NCI-H1105 treated with DMSO at 0.1 percent for 48 hours (cell line): ENCODE results near the gene SMR3B.

Experiments
- DNase-seq: peaks from one replicate; lab custom pipeline; 2025; lab: John Stamatoyannopoulos, UW

The SMR3B gene

DNA sequence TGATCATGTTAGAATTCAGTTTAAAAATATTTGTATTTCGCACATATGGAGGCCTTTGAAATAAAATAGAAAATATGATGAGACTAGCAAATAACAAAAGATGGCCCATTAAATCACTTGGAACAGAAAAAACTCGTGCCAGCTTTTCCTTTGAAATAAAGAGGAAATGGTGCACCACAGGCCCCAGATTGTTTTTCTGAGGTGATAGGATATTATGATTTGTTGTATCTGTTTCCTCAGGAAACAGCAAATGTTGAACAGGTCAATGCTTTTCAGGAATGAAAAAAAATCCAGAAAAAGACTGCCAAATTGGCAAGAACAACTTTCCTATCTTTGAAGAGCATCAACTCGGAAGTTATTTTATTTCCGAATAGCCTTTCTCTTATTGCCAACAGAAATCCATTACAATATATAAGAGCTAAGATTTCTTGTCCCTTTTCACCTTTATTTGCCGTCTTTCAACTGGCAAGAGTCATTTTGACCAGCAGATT lies at the start of gene SMR3B:
Gene SMR3B, plus strand, starts transcription at position 441 of the 491 bp plus-strand sequence. CDS start 1,380 bp downstream, outside the sequence.
- DNase-seq: no peak

DNA sequence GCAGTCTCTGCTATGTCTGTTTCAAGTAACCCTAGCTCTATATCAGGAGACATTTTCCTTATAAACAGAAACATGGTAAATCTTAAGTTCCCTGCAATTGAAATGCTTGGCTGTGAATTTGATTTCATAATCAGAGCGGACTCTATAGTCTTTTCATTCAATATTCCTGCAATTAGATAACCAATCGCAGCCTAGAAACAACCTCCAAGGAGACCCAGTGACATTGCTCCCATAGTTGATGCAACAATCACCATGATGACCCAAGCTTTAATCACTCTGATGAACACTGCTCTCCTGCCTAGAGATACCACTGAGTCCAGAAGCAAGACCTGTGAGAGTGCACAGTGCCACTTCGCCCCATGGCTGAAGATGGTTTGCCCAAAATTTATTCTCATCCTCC lies 48.2 kb upstream of the SMR3B start, which contains the start of gene CABS1:
Gene CABS1, plus strand, starts transcription at position 301 of the 400 bp plus-strand sequence. Its CDS starts 59 bp downstream, at position 360.
- DNase-seq: no peak

DNA sequence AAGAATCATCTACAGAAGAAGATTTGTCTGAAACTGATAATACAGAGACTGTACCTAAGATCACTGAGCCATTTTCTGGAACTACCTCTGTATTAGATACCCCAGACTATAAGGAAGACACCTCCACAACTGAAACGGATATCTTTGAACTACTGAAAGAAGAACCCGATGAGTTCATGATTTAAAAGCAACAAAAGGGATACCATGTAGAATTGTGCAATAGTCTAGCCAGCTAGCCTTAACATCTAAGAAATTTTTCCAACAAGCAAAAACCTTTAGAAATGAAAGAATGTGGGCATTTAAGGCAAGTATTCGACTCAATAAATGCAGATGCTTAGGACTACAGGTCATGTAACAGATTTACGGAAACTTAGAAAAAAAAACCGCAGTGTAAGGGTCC lies 46.9 kb upstream of the SMR3B start:
- DNase-seq: no peak

DNA sequence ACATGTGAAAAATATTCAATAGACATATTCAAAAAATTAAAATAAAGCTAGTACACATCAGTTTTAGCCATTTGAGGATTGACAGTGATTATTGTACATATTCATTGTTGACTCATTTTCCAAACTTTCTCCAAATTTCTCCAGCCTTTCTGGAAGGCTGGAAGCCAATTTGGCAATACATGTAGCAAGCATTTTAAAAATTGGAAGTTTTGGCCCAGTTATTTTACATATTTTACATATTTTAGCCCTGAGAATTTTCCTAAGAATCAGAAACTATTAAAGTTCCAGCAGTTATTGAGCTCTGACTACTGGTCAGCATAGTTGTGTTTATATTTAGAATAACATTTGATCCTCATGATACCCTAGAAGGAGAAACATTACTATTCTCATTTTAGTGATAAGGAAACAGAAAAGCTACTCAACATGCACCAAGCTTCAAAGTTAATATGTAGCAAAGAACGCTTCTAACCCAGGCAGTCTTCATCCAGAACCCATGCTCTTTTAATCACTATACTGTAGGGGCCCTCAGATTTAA lies 45.0 kb upstream of the SMR3B start:
- DNase-seq: no peak

DNA sequence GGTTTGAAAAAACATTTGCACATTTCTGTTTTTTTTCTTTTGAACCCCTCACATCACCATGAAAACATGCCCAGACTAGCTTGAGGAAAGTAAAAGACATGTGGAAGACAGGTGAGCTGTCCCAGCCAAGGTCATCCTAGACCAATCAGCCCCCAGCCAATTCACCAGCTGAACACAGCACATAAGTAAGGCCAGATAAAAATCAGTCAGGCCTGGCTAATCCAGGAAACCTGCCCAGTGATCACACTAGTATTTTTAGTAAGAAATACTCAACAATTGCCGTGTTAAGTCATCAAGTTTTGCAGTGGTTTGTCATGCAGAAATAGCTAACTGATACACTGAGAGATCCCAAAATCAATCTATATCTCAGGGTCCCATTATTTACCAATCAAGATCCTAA lies 26.7 kb upstream of the SMR3B start:
- no peak for DNase-seq

DNA sequence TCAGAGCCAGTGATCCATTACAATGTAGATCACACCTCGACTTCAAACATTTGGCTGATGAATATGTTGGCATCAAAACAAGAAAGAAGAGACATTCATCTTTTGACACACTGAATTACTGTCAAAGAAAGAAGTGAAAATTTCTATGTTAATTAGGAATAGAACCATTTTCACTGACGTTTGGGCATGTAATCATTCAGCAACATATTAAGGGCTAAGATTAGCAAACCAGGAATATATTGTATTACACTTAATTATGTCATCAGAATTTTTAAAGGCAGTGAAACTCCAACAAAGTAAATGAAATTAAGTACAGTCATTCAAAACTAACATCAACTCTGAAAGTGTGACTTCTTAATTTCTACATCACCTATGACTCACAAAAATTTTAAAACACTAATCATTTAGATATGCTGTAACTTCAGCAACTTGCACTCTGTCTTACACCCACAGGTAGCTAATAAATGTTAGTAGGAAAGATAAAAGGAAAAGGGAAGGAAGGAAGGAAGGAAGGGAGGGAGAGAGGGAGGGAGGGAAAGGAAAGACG lies 23.7 kb upstream of the SMR3B start:
- DNase-seq: no peak

DNA sequence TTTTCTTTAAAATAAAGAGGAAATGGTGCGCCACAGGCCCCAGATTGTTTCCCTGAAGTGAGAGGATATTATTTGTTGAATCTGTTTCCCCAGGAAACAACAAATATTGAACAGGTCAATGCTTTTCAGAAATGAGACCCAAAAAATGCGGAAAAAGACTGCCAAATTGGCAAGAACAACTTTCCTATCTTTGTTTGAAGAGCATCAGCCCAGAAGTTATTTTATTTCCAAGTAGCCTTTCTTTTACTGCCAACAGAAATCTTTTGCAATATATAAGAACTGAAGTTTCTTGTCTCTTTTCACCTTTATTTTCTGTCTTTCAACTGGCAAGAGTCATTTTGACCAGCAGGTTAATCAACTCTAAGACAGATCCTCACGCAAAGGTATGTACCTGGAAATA lies 22.5 kb upstream of the SMR3B start, which contains the start of gene SMR3A:
Gene SMR3A, plus strand, starts transcription at position 301 of the 400 bp plus-strand sequence. CDS start 1,356 bp downstream, outside the sequence.
- DNase-seq: no peak

DNA sequence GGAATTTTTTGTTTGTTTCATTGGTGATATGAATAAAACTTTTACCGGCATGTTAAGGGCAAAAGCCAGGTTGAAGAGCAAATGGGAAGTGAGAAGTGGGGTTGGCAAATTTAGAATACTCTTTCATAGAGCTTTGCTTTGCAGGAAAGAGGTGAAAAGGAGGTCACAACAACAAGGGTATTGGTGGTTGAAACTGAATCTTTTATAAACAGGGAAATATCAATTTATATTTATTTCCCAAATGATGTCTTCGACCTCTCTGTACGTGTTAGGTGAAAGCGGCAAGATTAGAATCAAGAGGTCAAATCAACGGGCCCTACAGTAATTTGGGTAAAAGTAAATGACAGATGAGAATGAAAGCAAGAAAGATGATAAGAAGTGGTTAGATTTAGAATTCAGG lies 18.9 kb upstream of the SMR3B start:
- no peak for DNase-seq

DNA sequence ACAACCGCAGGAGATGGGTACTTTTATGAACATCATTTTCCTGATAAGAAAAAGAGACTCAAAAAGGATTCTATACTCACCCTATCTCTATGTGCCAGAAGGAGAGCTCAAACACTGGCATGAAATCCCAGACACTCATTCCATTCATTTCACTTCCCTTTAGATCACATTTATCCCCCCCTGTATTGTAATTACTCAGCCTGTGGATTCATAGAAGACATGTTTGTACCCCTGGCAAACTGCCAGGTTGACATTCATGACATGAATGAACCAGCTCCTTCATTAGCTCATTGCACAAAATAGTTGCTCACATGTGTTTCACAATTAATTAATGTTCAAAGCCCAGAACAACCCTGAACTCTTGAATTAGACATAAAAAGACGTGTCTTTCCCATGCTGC lies 17.5 kb upstream of the SMR3B start:
- peak; percentile 67 for DNase-seq

DNA sequence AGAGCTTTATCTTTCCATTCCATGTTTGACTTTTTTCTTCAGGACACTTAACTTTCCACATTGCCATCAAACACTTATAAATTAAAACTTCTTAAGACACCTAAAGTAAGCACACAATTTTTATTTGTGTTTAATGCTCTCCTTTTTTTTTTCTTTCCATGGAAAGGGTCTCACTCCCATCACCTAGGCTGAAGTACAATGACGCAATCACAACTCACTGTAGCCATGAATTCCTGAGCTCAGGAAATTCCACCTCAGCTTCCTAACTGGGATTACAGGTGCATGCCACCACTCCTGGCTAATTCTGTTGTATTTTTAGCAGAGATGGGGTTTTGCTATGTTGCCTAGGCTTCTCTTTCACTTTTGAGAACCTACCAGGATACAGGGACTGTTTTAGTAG lies 15.1 kb upstream of the SMR3B start:
- no peak for DNase-seq

DNA sequence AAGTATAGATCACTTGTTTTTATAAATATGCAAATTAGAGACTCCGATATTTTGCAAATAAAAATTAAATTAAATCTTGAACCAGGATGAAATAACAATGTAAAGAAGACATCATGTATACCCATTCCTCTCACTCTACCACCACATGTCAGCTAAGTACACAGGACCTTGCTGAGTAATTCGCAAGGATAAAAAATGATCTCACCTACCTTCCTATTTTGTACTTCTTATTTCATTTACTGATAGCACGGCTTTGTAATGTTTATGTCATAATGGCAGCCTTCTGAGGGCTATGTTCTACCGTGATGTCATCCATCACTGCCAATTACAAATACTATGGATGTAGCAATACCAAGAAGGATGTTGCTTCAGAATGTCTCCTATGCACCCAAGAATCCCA lies 10.9 kb upstream of the SMR3B start:
- DNase-seq: no peak

DNA sequence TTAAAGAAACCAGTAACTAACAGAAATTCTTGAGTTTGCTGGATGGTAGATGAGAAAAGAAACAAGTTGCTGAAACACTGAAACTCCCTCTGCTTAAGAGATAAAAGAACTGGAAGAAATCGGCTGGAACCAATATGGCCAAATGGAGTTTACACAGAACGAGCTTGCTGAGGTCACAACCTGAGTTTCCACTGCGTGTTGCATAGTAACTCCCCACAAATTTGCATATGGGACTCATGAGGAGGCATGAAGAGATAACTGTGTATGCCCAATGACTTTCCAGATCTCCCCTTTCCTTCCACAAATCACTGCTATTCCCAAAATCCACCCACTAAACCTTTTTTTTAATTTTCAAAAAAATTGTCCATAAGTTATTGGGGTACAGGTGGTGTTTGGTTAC lies 10.2 kb upstream of the SMR3B start:
- no peak for DNase-seq

DNA sequence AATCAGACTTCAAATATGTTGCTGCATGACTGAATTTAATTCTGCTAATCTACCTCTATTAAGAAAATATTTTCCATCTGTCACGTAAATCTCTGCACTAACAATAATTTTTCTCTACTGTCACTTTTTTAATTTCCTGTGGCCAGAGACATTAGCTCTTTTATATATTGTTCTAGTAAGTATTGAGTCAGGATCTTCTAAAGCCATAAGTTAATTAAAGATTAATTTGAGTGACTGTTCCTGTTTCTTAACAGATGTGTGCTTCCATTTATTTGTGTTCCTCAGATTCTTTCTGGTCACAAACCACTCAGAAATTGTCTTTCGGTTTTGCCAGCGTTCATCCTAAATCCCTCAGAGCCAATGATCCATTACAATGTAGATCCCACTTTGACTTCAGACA lies 2.4 kb upstream of the SMR3B start:
- DNase-seq: no peak

DNA sequence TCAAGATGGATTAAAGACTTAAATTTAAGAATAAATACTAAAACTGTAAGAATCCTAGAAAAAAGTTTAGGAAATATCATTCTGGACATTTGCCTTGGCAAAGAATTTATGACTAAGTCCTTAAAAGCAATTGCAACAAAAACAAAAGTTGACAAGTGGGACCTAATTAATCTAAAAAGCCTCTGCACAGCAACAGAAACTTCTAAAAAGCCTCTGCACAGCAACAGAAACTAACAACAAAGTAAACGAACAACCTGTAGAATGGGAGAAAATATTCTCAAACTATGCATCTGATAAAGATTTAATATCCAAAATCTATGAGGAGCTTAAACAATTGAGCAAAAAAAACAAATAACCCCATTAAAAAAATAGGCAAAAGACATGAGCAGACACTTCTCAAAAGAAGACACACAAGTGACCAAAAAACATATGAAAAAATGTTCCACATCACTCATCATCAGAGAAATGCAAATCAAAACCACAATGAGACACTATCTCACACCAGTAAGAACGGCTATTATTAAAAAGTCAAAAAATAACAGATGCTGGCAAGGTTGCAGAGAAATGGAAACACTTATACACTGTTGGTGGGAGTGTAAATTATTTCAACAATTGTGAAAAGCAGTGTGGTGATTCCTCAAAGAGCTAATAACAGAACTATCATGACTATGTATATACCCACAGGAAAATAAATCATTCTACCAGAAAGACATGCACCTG lies 9.3 kb downstream of the SMR3B start:
- DNase-seq: no peak

DNA sequence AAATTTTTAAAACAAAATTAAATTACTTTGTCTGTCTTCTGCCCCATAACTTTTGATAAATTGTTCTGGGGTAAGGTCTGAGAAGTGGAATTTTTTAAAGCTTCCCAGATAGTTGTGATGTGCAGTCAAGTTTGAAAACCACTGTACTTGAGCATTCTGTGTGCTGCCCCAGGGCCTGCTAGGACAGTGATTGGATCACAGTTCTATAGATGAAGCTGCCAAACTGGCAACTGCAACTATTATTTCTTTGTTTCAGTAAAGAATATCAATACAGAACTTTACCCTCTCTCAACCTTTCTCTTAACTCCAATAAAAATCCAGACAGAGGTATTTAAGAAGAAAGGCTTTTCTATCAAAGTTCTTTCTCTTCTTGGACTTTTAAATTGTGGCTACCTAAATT lies 14.6 kb downstream of the SMR3B start, which contains the start of gene OPRPN:
Gene OPRPN, plus strand, starts transcription at position 361 of the 400 bp plus-strand sequence. CDS start 1,346 bp downstream, outside the sequence.
- DNase-seq: no peak

DNA sequence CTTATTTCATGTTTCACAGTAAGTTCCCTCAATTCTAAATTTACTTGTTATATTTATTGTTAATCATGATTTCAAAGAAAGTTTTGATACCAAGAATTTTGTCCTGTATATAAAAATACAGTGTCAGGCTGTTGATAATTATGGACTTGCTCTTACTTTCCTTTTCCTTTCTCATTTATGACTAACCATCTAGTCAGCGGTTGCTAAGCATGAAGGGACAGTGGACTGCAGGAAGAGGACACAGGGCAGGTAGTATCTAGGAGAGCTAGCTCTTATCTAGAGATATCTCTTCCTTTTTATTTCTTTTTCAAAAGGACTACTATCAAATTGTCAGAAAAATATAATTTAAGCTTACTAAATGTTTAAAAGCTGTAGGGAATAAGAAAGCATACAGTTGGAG lies 16.4 kb downstream of the SMR3B start:
- no peak for DNase-seq

DNA sequence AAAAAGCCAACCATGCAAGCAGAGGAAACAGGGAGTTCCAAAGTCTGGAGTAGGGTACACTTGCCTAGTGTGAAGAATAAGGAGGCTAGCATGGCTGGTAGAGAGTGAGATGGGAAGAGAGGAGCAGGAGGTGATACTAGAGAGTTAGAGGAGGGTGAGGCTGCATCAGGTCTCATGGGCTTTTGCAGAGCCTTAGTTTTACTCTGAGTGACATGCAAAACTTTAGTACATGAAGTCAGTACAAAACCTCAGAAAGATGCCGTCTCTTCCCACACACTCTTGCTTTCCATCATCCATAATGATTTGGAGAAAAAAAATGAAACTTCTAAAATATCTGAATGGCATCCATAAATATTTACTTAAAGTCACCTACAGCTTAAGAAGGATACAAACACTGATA lies 19.8 kb downstream of the SMR3B start:
- no peak for DNase-seq

DNA sequence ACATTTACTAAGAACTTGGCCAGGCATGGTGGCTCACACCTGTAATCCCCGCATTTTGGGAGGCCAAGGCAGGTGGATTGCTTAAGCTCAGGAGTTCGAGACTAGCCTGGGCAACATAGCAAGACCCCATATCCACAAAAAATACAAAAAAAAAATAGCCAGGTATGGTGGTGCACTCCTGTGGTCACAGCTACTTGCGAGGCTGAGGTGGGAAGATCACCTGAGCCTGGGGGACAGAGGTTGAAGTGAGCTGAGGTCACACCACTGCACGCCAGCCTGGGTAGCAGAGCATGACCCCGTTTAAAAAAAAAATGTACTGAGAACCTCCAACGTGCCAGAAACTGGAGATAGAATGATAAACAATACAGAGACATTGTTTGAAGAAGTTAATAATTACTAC lies 22.8 kb downstream of the SMR3B start:
- no peak for DNase-seq

DNA sequence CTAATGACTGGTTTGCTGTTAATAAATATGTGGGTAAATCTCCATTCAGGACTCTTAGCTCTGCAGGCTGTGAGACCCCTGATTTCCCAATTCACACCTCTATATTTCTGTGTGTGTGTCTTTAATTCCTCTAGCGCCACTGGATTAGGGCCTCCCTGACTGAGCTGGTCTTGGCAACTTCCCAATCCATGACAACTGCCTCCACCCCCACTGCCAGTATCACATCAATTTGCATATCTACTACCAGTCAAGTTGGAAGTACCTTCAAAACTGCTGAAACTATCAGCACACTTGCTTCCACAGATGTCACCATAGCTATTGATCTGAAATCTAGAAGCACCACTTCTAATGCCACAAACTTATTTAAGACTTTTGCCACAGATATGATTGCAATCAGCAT lies 42.4 kb downstream of the SMR3B start:
- no peak for DNase-seq

DNA sequence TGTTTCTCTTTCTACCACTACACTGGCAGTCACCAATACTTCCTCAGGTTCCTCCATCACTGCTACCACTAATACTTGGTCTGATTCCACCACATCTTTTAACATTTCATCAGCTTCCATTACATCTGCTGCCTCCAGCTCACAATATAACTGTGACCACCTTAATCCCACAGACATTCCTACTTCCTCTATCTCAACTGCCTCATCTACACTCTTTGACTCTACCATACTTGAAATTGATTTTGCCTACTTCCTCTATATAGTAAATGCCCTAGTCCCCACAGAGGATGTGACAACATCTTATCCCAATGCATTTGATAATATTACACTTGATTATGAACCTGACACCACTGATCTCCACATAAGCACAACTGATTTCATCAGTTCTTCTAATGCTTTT lies 43.9 kb downstream of the SMR3B start:
- no peak for DNase-seq

DNA sequence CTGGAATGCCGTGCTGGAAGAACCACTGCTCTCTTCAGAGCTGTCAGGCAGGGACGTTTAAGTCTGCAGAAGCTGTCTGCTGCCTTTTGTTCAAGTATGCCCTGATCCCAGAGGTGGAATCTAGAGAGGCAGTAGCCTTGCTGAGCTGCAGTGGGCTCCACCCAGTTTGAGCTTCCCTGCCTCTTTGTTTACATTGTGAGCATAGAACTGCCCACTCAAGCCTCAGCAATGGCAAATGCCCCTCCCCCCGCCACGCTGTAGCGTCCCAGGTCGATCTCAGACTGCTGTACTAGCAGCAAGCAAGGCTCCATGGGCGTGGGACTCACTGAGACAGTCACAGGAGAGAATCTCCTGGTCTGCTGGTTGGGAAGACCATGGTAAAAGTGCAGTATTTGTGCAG lies 54.3 kb downstream of the SMR3B start:
- no peak for DNase-seq
